Subcutaneous abdominal adipose tissue (tissue), 5 donors: ENCODE data around the gene MDH2.
"Not testable (repeated sequence)": the region's sequence is repeated elsewhere in the genome, so short reads cannot be mapped to it uniquely, and the experiment has no call there.

ENCODE experiments used
- H3K27ac ChIP-seq: one replicate; pipeline ENCODE4 v1.7.0; 2013; ENCODE audit warnings: low read depth, mild to moderate bottlenecking, inconsistent platforms, low read length, moderate library complexity
- H3K27me3 ChIP-seq, 5 donors: one replicate each; pipeline ENCODE4 v1.7.0; 2013; ENCODE audit warnings: low read length in 5 of 5, inconsistent platforms in 1 of 5; ENCODE audit not compliant: control insufficient read depth in 5 of 5, insufficient read depth in 4 of 5
- H3K36me3 ChIP-seq, 5 donors: one replicate each; pipeline ENCODE4 v1.7.0; 2013; ENCODE audit warnings: low read length in 5 of 5; ENCODE audit not compliant: control insufficient read depth in 5 of 5, insufficient read depth in 5 of 5
- H3K4me1 ChIP-seq, 5 donors: one replicate each; pipeline ENCODE4 v1.7.0; 2013; ENCODE audit warnings: low read length in 5 of 5, mild to moderate bottlenecking in 3 of 5, moderate library complexity in 1 of 5; ENCODE audit not compliant: control insufficient read depth in 5 of 5, insufficient read depth in 5 of 5
- H3K4me3 ChIP-seq, 5 donors: one replicate each; pipeline ENCODE4 v1.7.0; 2013; ENCODE audit warnings: low read length in 5 of 5, low read depth in 1 of 5
- H3K9ac ChIP-seq, 5 donors: one replicate each; pipeline ENCODE4 v1.7.0; 2013; ENCODE audit warnings: low read length in 5 of 5, mild to moderate bottlenecking in 4 of 5, moderate library complexity in 3 of 5
- H3K9me3 ChIP-seq, 5 donors: one replicate each; pipeline ENCODE4 v1.7.0; 2013; ENCODE audit warnings: low read length in 5 of 5; ENCODE audit not compliant: control insufficient read depth in 5 of 5
- donor health status: healthy.
- donor health status: healthy.
- donor health status: healthy.
- donor health status: healthy.
- donor health status: healthy.

Gene MDH2

GRCh38 chr7:76057103-76057812, 9.4 kb downstream of the MDH2 start:
- H3K9me3 ChIP-seq: no peaks in the 10 kb centered on the region
- H3K36me3 ChIP-seq: peaks cover 4 to 86% (median 76%) of the 10 kb centered on the region in 5 donors
- H3K4me3 ChIP-seq: no peak overlapping the region
- peaks cover 0 to 21% (median 11%) of the 10 kb centered on the region in 5 donors for H3K4me1 ChIP-seq
- H3K27me3 ChIP-seq: no peaks in the 10 kb centered on the region
- H3K27ac ChIP-seq: no peak overlapping the region
- peak overlapping the region in 2 of 5 donors; percentile 1 to 35 for H3K9ac ChIP-seq

- Histone ChIP-seq H3K4me1 (peaks cover 0 to 21% (median 11%) of the 10 kb centered on the region in 5 donors), H3K9me3 (no peaks in the 10 kb centered on the region), H3K27ac (no peak overlapping the region), H3K36me3 (peaks cover 4 to 91% (median 81%) of the 10 kb centered on the region in 5 donors), H3K9ac (no peak overlapping the region), H3K27me3 (no peaks in the 10 kb centered on the region), H3K4me3 (no peak overlapping the region)
Measured at GRCh38 chr7:76057813-76058145, 9.9 kb downstream of the MDH2 start.

- H3K4me3 ChIP-seq, H3K9ac ChIP-seq, H3K9me3 ChIP-seq, H3K27ac ChIP-seq, H3K27me3 ChIP-seq: not testable (repeated sequence)
- Histone ChIP-seq H3K4me1 (peaks cover 0 to 21% (median 11%) of the 10 kb centered on the region in 5 donors), H3K36me3 (peaks cover 4 to 96% (median 87%) of the 10 kb centered on the region in 5 donors)
Measured at GRCh38 chr7:76058745-76059144, 10.8 kb downstream of the MDH2 start.

- Histone ChIP-seq H3K4me1 (peaks cover 0 to 16% (median 11%) of the 10 kb centered on the region in 5 donors), H3K4me3 (no peak overlapping the region), H3K36me3 (peaks cover 4 to 97% (median 92%) of the 10 kb centered on the region in 5 donors), H3K9ac (no peak overlapping the region), H3K9me3 (no peaks in the 10 kb centered on the region), H3K27me3 (no peaks in the 10 kb centered on the region), H3K27ac (no peak overlapping the region)
Measured at GRCh38 chr7:76060842-76061241, 12.9 kb downstream of the MDH2 start.

GRCh38 chr7:76062254-76062653, 14.3 kb downstream of the MDH2 start:
- Histone ChIP-seq H3K4me1 (peaks cover 0 to 13% (median 8%) of the 10 kb centered on the region in 5 donors), H3K27me3 (no peaks in the 10 kb centered on the region), H3K4me3 (no peak overlapping the region), H3K9ac (no peak overlapping the region), H3K27ac (no peak overlapping the region), H3K9me3 (no peaks in the 10 kb centered on the region), H3K36me3 (peaks cover 7 to 99% (median 97%) of the 10 kb centered on the region in 5 donors)

- peaks cover 7 to 97% (median 92%) of the 10 kb centered on the region in 5 donors for H3K36me3 ChIP-seq
- H3K4me1 ChIP-seq: peaks cover 0 to 9% (median 7%) of the 10 kb centered on the region in 5 donors
- no peak overlapping the region for H3K27ac ChIP-seq
- H3K9ac ChIP-seq: peak overlapping the region in 1 of 5 donors; percentile 1
- no peaks in the 10 kb centered on the region for H3K9me3 ChIP-seq
- H3K27me3 ChIP-seq: no peaks in the 10 kb centered on the region
- no peak overlapping the region for H3K4me3 ChIP-seq
Measured at GRCh38 chr7:76063114-76063513, 15.2 kb downstream of the MDH2 start.

GRCh38 chr7:76063525-76063924, 15.6 kb downstream of the MDH2 start:
- H3K27ac ChIP-seq: no peak overlapping the region
- H3K36me3 ChIP-seq: peaks cover 4 to 93% (median 88%) of the 10 kb centered on the region in 5 donors
- H3K4me3 ChIP-seq: no peak overlapping the region
- H3K9ac ChIP-seq: no peak overlapping the region
- no peaks in the 10 kb centered on the region for H3K27me3 ChIP-seq
- no peaks in the 10 kb centered on the region for H3K9me3 ChIP-seq
- peaks cover 0 to 9% (median 7%) of the 10 kb centered on the region in 5 donors for H3K4me1 ChIP-seq

- Histone ChIP-seq H3K9ac (no peak overlapping the region), H3K9me3 (no peaks in the 10 kb centered on the region), H3K27me3 (no peaks in the 10 kb centered on the region), H3K4me3 (no peak overlapping the region), H3K36me3 (peaks cover 3 to 85% (median 80%) of the 10 kb centered on the region in 5 donors), H3K27ac (no peak overlapping the region), H3K4me1 (peaks cover 0 to 11% (median 7%) of the 10 kb centered on the region in 5 donors)
Measured at GRCh38 chr7:76064208-76064970, 16.5 kb downstream of the MDH2 start.

GRCh38 chr7:76065016-76065612, 17.2 kb downstream of the MDH2 start:
- Histone ChIP-seq H3K4me3 (no peak overlapping the region), H3K27ac (no peak overlapping the region), H3K27me3 (no peaks in the 10 kb centered on the region), H3K9me3 (no peaks in the 10 kb centered on the region), H3K4me1 (peaks cover 0 to 11% (median 7%) of the 10 kb centered on the region in 5 donors), H3K9ac (no peak overlapping the region), H3K36me3 (peaks cover 3 to 77% (median 72%) of the 10 kb centered on the region in 5 donors)
